Calu3 (cell line): Measurements from ENCODE around the gene WDFY4. TPM values are rescaled to one million over a fixed set of nuclear protein-coding genes. Genes with fewer than 3 reads are reported as not detected.

ENCODE experiments used
- BruUV-seq: library from RNA; stranded (reverse); fragments of 400-500 nt; replicated peaks from 2 replicates; lab custom pipeline; 2021; lab: Mats Ljungman, UMichigan
- CTCF ChIA-PET: fragments of 300-600 bp; sonication (Branson Sonifier 250); formaldehyde crosslinking; loops from one replicate; lab custom pipeline; 2022; ENCODE audit warnings: antibody characterized with exemption; lab: Charles Lee
- DNase-seq: peaks from one replicate; pipeline ENCODE4 v3.0.0; 2022
- H3K27ac Mint-ChIP-seq: one replicate; pipeline ENCODE4 v1.8.0; 2022; ENCODE audit warnings: mixed read lengths; ENCODE audit not compliant: unreplicated experiment
- H3K27me3 Mint-ChIP-seq: one replicate; pipeline ENCODE4 v1.8.0; 2022; ENCODE audit warnings: mixed read lengths; ENCODE audit not compliant: unreplicated experiment
- H3K36me3 Mint-ChIP-seq: one replicate; pipeline ENCODE4 v1.8.0; 2022; ENCODE audit warnings: mild to moderate bottlenecking, moderate library complexity, mixed read lengths; ENCODE audit not compliant: insufficient read depth, unreplicated experiment
- H3K4me1 Mint-ChIP-seq: one replicate; pipeline ENCODE4 v1.8.0; 2022; ENCODE audit warnings: mild to moderate bottlenecking, low read depth, mixed read lengths; ENCODE audit not compliant: unreplicated experiment
- H3K4me3 Mint-ChIP-seq: one replicate; pipeline ENCODE4 v1.8.0; 2022; ENCODE audit warnings: mild to moderate bottlenecking, low read depth, moderate library complexity, mixed read lengths; ENCODE audit not compliant: unreplicated experiment
- H3K9me3 Mint-ChIP-seq: one replicate; pipeline ENCODE4 v1.8.0; 2022; ENCODE audit warnings: low read depth, mixed read lengths; ENCODE audit not compliant: unreplicated experiment
- intact Hi-C: fragments of 100-400 bp; cut with micrococcal nuclease; formaldehyde crosslinking; loops from one replicate; pipeline ENCODE4 v1.10.0; 2022; ENCODE audit not compliant: unreplicated experiment
- total RNA-seq: library from RNA; stranded (reverse); gene quantifications from 2 replicates; pipeline ENCODE4 v1.2.3, GENCODE V29; 2022
- TF ChIP-seq, protein P1 (sequence below): fragments of 200-600 bp; IDR thresholded peaks from one replicate; pipeline ENCODE4 v1.8.0; 2022; ENCODE audit warnings: antibody characterized with exemption; ENCODE audit not compliant: unreplicated experiment

Gene WDFY4
- total RNA-seq, 1 experiment from 2014 or later: not detected

DNA sequence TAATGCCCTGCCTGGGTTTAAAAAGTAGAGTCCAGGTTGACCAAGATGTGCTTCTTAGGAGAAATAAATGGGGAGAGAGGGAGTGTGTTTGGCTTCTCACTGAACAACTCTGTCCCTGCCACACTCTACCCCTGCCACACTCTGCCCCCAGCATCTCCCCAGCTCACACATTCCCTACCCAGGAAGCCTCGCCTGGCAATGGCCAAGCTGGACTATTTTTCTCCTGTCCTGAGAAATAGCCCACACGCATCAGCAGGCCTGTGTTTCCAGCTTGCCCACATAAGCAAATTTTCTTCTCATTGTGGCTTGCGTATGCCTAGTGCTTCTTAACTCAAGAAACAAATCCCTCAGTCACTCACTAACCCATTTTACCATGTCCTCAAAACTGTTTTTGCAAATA, 253.1 kb downstream of the WDFY4 start:
- no TSS peak for BruUV-seq
- no peak for DNase-seq
- no peak overlapping the region for H3K27ac Mint-ChIP-seq
- H3K4me1 Mint-ChIP-seq: no peaks in the 10 kb centered on the region
- no peaks in the 10 kb centered on the region for H3K36me3 Mint-ChIP-seq
- no peaks in the 10 kb centered on the region for H3K9me3 Mint-ChIP-seq
- intact Hi-C loops: no loop called here
- TF ChIP-seq, protein P1, sequence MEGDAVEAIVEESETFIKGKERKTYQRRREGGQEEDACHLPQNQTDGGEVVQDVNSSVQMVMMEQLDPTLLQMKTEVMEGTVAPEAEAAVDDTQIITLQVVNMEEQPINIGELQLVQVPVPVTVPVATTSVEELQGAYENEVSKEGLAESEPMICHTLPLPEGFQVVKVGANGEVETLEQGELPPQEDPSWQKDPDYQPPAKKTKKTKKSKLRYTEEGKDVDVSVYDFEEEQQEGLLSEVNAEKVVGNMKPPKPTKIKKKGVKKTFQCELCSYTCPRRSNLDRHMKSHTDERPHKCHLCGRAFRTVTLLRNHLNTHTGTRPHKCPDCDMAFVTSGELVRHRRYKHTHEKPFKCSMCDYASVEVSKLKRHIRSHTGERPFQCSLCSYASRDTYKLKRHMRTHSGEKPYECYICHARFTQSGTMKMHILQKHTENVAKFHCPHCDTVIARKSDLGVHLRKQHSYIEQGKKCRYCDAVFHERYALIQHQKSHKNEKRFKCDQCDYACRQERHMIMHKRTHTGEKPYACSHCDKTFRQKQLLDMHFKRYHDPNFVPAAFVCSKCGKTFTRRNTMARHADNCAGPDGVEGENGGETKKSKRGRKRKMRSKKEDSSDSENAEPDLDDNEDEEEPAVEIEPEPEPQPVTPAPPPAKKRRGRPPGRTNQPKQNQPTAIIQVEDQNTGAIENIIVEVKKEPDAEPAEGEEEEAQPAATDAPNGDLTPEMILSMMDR: no peak
- H3K4me3 Mint-ChIP-seq: no peak overlapping the region
- peaks cover 69% of the 10 kb centered on the region for H3K27me3 Mint-ChIP-seq
- CTCF ChIA-PET: no interaction called here

DNA sequence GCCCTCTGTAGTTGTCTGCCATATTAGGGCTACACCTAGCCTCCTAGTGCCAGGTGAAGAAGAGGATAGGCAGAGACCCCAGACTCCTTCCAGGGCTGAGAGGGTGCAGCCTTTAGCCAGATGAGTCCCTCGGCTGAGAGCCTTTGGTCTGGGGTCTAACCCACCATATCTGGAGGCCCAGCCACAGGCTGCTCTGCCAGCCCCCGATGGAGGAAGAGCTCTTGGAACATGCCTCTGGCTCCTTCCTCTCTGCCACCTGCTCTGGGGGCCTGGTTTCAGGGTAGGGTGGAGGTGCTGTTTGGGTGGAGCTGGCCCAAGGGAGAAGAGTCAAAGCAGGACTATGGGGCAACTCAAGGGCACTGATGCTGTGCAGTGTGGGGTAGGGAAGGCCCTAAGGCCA, 253.6 kb downstream of the WDFY4 start:
- no peak overlapping the region for H3K4me3 Mint-ChIP-seq
- peaks cover 65% of the 10 kb centered on the region for H3K27me3 Mint-ChIP-seq
- H3K9me3 Mint-ChIP-seq: no peaks in the 10 kb centered on the region
- H3K36me3 Mint-ChIP-seq: no peaks in the 10 kb centered on the region
- BruUV-seq: no TSS peak
- H3K4me1 Mint-ChIP-seq: no peaks in the 10 kb centered on the region
- DNase-seq: no peak
- no peak overlapping the region for H3K27ac Mint-ChIP-seq
- TF ChIP-seq, protein P1: no peak
- intact Hi-C loops: no loop called here
- CTCF ChIA-PET: no interaction called here

DNA sequence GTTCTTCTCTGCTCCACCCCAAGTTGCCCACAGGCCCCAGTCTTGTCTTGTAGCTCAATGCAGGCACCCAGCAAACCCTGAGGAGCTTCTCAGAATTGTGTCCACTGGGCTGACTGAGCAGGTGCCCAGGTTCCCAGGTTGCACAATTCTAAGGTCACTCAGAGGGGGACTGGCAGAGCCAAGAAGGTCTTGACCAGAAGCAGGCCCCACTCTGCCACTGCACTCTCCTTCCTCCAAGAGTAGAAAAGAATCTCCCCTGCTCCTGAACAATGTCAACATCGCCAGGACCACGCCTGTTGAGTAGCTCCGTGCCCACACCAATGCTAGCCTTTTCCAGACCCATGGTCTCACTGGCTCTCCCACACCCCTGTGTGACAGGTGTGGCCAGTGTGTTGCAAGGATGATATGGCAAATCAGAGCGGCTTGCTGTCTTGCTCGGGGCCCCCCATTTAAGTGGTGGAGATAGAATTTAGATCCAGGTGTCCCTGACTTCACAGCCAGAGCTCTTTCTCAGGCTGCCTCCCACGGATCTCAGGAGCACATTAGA, 254.4 kb downstream of the WDFY4 start:
- intact Hi-C loops: no loop called here
- TF ChIP-seq, protein P1: no peak
- BruUV-seq: no TSS peak
- Mint-ChIP-seq H3K36me3 (no peaks in the 10 kb centered on the region), H3K4me3 (no peak overlapping the region), H3K9me3 (no peaks in the 10 kb centered on the region), H3K27me3 (peaks cover 65% of the 10 kb centered on the region), H3K27ac (no peak overlapping the region), H3K4me1 (no peaks in the 10 kb centered on the region)
- no peak for DNase-seq
- CTCF ChIA-PET: no interaction called here

DNA sequence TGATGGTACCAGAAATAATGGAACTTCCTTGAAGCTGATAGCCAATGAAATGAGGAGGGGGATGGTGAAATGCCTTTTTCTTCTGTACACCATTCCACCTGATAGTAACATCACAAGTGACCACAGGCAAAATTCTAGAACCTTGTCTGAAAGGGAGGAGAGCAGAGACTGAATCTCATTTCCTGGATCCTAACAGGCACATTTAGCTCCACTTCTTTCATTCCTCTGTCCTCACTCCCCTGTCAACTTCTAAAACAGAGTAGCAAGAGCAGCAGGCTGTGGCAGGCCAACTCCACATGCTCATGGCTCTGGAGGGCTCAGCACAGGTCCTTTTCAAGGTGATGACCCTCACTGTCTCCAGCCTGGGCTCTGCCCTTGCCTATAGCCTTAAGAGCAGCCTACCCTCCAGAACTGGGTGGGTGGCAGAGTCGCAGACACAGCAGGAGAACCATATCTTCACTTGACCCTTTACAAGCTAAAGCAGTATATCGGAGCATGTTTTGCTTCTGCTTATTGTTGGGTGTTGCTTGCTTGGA, 255.2 kb downstream of the WDFY4 start, which contains the start of gene LRRC18:
TSS of gene LRRC18 (minus strand) at position 51 of the 536 bp plus-strand sequence. CDS start 25,685 bp downstream, outside the sequence.
- H3K4me1 Mint-ChIP-seq: no peaks in the 10 kb centered on the region
- no peaks in the 10 kb centered on the region for H3K36me3 Mint-ChIP-seq
- CTCF ChIA-PET: no interaction called here
- intact Hi-C loops: no loop called here
- TF ChIP-seq, protein P1: no peak
- no peak within 1 kb of the TSS for H3K27ac Mint-ChIP-seq
- peaks cover 65% of the 10 kb centered on the region for H3K27me3 Mint-ChIP-seq
- DNase-seq: no peak
- H3K4me3 Mint-ChIP-seq: no peak within 1 kb of the TSS
- H3K9me3 Mint-ChIP-seq: no peaks in the 10 kb centered on the region
- BruUV-seq: no TSS peak
